Measurements from ENCODE around the gene BRI3. TPM values are rescaled to one million over a fixed set of nuclear protein-coding genes. Genes with fewer than 3 reads are reported as not detected.
A peak's percentile ranks its signal among the peaks of the same experiment; 100 is the strongest.

Gene BRI3
- polyA plus RNA-seq, 1 donor (not counting 4 experiments of a cell fraction or from before 2014, with no cell fraction given), result 121 TPM

GRCh38 chr7:98285157-98286092 lies 3.9 kb downstream of the BRI3 start:
- Histone ChIP-seq H3K4me1 (ENCODE audit: control insufficient read depth, extremely low read depth, insufficient read depth, low read length) (peaks cover 57% of the 10 kb centered on the region), H3K4me3 (ENCODE audit: control insufficient read depth in 2 of 3, extremely low read depth in 1 of 3, insufficient read depth in 2 of 3, low read depth in 1 of 3, low read length in 3 of 3) (peak overlapping the region; percentile 47 to 89 (median 67)), H3K9ac (ENCODE audit: control insufficient read depth, extremely low read depth, insufficient read depth, low read length) (peak overlapping the region; percentile 78)

GRCh38 chr7:98286093-98286539 lies 4.6 kb downstream of the BRI3 start:
- DNase-seq (ENCODE audit: low read depth, low spot score), result peak; percentile 71
- Histone ChIP-seq H3K27ac (ENCODE audit: control insufficient read depth, insufficient read depth, low read length) (peak overlapping the region; percentile 78), H3K4me1 (ENCODE audit: control insufficient read depth, extremely low read depth, insufficient read depth, low read length) (peaks cover 52% of the 10 kb centered on the region), H3K4me3 (ENCODE audit: control insufficient read depth in 2 of 3, extremely low read depth in 1 of 3, insufficient read depth in 2 of 3, low read depth in 1 of 3, low read length in 3 of 3) (peak overlapping the region; percentile 6 to 89 (median 15)), H3K79me2 (ENCODE audit: control insufficient read depth, insufficient read depth, low read length) (peaks cover 67% of the 10 kb centered on the region), H3K4me2 (ENCODE audit: control insufficient read depth, extremely low read depth, insufficient read depth, low read depth, low read length) (peak overlapping the region; percentile 96), H2AFZ (ENCODE audit: control insufficient read depth, low read length) (no peak overlapping the region), H3K36me3 (ENCODE audit: control insufficient read depth in 2 of 2, extremely low read depth in 1 of 2, insufficient read depth in 2 of 2, low read length in 2 of 2) (peaks cover 16 to 25% of the 10 kb centered on the region in 2 experiments), H3K9ac (ENCODE audit: control insufficient read depth, extremely low read depth, insufficient read depth, low read length) (peak overlapping the region; percentile 78), H3K9me3 (ENCODE audit: control insufficient read depth, low read depth, low read length) (no peaks in the 10 kb centered on the region), H4K20me1 (ENCODE audit: control insufficient read depth, extremely low read depth, insufficient read depth, low read length) (peaks cover 14% of the 10 kb centered on the region), H3K9me1 (ENCODE audit: control insufficient read depth, extremely low read depth, insufficient read depth, low read length) (peaks cover 4% of the 10 kb centered on the region), H3K27me3 (ENCODE audit: control insufficient read depth, extremely low read depth, insufficient read depth, low read length) (no peaks in the 10 kb centered on the region)
- dilution Hi-C loops (cut with MboI; ENCODE audit: extremely low pct_ligation_motif_present, low sequenced_read_pairs), result no loop called here
- no peak for FAIRE-seq
- TF ChIP-seq CTCF (optimal IDR thresholded peaks at IDR 0.05 in 1 of 3, IDR thresholded peaks at IDR 0.05 in 1 of 3, conservative IDR thresholded peaks at IDR 0.05 in 1 of 3; ENCODE audit: extremely low read depth in 1 of 3, insufficient read depth in 2 of 3, low read length in 3 of 3) (no peak), EZH2 (IDR thresholded peaks at IDR 0.05; ENCODE audit: low read length) (no peak)

More at GRCh38 chr7:98285157-98286092, 3.9 kb downstream of the BRI3 start:
- H3K27me3 ChIP-seq (ENCODE audit: control insufficient read depth, extremely low read depth, insufficient read depth, low read length), result no peaks in the 10 kb centered on the region
- H3K9me1 ChIP-seq (ENCODE audit: control insufficient read depth, extremely low read depth, insufficient read depth, low read length), result peaks cover 4% of the 10 kb centered on the region
- H2AFZ ChIP-seq (ENCODE audit: control insufficient read depth, low read length), result no peak overlapping the region
- peaks cover 14% of the 10 kb centered on the region for H4K20me1 ChIP-seq (ENCODE audit: control insufficient read depth, extremely low read depth, insufficient read depth, low read length)
- TF ChIP-seq CTCF (optimal IDR thresholded peaks at IDR 0.05 in 1 of 3, IDR thresholded peaks at IDR 0.05 in 1 of 3, conservative IDR thresholded peaks at IDR 0.05 in 1 of 3; ENCODE audit: extremely low read depth in 1 of 3, insufficient read depth in 2 of 3, low read length in 3 of 3), result no peak
- no peak for TF ChIP-seq EZH2 (IDR thresholded peaks at IDR 0.05; ENCODE audit: low read length)
- H3K79me2 ChIP-seq (ENCODE audit: control insufficient read depth, insufficient read depth, low read length), result peaks cover 61% of the 10 kb centered on the region
- peak overlapping the region; percentile 96 for H3K4me2 ChIP-seq (ENCODE audit: control insufficient read depth, extremely low read depth, insufficient read depth, low read depth, low read length)
- H3K9me3 ChIP-seq (ENCODE audit: control insufficient read depth, low read depth, low read length), result no peaks in the 10 kb centered on the region
- FAIRE-seq, result no peak
- H3K27ac ChIP-seq (ENCODE audit: control insufficient read depth, insufficient read depth, low read length), result peak overlapping the region; percentile 78
- DNase-seq (ENCODE audit: low read depth, low spot score), result no peak
- H3K36me3 ChIP-seq (ENCODE audit: control insufficient read depth in 2 of 2, extremely low read depth in 1 of 2, insufficient read depth in 2 of 2, low read length in 2 of 2), result peaks cover 12 to 25% of the 10 kb centered on the region in 2 experiments
- dilution Hi-C loops (cut with MboI; ENCODE audit: extremely low pct_ligation_motif_present, low sequenced_read_pairs), result no loop called here
